GM10248 (cell line): ENCODE measurements around the gene HOXB5.

Source experiments
- CTCF ChIA-PET: fragments of 300-600 bp; sonication (Branson Sonifier 250); formaldehyde crosslinking; extraction: SDS; loops from one replicate; lab custom pipeline; 2021; ENCODE audit warnings: antibody characterized with exemption; lab: Yijun Ruan, JAX
- POLR2A ChIA-PET: fragments of 350-650 bp; sonication (Branson Sonifier 250); formaldehyde crosslinking; extraction: SDS; loops from one replicate; lab custom pipeline; 2020; ENCODE audit warnings: antibody characterized with exemption; lab: Yijun Ruan, JAX
- DNase-seq: peaks from one replicate; pipeline ENCODE4 v3.0.0; 2012; ENCODE audit errors: extremely low spot score
- TF ChIP-seq, protein P1 (sequence below): IDR thresholded peaks from 2 replicates; pipeline ENCODE4 v1.5.1; 2012; ENCODE audit warnings: mild to moderate bottlenecking, low read depth; ENCODE audit errors: extremely low read depth, missing control alignments, control extremely low read depth

The HOXB5 gene

DNA sequence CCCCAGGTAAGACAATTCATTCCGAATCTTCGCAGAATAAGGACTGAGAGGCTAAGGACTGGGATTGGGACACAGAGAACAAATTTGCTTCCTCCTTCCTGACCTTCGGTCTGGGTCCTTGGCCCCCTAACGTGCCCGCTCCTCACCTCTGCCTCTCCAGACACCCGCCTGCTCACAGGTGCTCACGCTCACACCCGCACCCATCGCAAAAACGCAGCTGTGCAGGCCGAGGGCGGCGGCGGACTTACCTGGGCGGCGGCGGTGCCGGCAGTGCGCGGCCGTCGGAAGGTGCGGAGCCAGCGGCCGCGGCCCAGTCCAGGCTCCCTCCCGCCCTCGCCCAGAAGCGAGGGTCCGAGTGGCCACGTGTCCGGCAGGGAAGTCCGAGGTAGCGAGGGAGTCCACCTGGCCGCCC is 39.7 kb upstream of the HOXB5 start:
- TF ChIP-seq, protein P1, sequence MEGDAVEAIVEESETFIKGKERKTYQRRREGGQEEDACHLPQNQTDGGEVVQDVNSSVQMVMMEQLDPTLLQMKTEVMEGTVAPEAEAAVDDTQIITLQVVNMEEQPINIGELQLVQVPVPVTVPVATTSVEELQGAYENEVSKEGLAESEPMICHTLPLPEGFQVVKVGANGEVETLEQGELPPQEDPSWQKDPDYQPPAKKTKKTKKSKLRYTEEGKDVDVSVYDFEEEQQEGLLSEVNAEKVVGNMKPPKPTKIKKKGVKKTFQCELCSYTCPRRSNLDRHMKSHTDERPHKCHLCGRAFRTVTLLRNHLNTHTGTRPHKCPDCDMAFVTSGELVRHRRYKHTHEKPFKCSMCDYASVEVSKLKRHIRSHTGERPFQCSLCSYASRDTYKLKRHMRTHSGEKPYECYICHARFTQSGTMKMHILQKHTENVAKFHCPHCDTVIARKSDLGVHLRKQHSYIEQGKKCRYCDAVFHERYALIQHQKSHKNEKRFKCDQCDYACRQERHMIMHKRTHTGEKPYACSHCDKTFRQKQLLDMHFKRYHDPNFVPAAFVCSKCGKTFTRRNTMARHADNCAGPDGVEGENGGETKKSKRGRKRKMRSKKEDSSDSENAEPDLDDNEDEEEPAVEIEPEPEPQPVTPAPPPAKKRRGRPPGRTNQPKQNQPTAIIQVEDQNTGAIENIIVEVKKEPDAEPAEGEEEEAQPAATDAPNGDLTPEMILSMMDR = no peak
- DNase-seq = no peak
- ChIA-PET CTCF (interaction anchor here (1.5 to 2.0 kb wide), 3 partner anchors 11 to 46 kb away, joined by 6 to 9 read pairs (median 8); no protein-coding TSS in a partner anchor), POLR2A (no interaction called here)

- TF ChIP-seq, protein P1 = no peak
- ChIA-PET CTCF (interaction anchor here (1.0 to 2.0 kb wide), 10 partner anchors 10 to 373 kb away, joined by 3 to 9 read pairs (median 4); partner anchors contain the start of gene HOXB5), POLR2A (no interaction called here)
- no peak for DNase-seq
Measured at GRCh38 chr17:48632579-48633265, 39.1 kb upstream of the HOXB5 start.

DNA sequence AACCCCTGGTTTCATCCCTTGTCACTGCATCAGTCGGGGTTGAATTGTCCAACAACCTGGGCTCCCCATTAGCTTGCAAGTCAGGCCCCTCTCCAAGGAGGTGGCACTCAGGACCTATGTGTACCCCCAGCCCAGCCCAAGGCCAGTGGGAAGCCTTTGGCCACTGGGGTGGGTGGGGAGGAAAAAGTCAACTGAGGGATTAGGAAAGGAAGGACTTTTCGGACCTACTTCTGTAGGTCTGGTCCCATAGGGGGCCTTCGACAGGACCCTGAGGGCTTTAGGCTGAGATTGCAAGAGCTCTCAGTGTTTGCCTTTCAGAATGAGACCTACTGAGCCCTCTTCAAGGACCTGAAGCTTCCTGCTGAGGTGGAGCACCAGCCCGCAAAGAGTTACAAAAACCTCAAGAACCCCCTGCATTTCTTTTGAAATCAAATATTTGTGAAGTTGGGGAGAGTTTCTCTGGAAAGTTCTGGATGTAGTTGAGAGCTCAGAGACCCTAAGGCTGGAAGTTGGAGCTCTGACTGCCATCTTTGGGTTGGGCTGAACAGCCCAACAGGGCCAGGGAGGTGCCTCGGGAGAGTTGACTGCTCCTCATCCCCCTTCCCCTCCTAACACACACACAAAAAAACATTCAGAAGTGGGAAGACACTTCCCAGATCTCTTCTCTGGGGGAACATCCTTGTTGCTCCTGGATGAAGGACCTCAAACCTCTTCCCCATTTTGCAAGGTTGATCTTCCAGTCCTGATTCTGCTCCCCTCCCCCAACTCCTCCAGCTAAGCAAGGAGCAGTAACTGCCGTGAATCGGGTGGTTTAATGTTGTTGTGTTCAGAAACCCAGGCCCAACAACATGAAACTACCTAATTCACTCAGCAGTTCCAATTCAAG is 38.4 kb upstream of the HOXB5 start:
- TF ChIP-seq, protein P1 = no peak
- ChIA-PET CTCF (interaction anchor here (1.0 to 2.0 kb wide), 10 partner anchors 10 to 373 kb away, joined by 3 to 9 read pairs (median 4); partner anchors contain the start of gene HOXB5), POLR2A (no interaction called here)
- no peak for DNase-seq

GRCh38 chr17:48630925-48631692 is 37.5 kb upstream of the HOXB5 start:
- ChIA-PET CTCF (interaction anchor here (1.6 kb wide), 2 partner anchors 32 to 248 kb away, joined by 3 to 6 read pairs; no protein-coding TSS in a partner anchor), POLR2A (no interaction called here)
- DNase-seq = no peak
- TF ChIP-seq, protein P1 = no peak

DNA sequence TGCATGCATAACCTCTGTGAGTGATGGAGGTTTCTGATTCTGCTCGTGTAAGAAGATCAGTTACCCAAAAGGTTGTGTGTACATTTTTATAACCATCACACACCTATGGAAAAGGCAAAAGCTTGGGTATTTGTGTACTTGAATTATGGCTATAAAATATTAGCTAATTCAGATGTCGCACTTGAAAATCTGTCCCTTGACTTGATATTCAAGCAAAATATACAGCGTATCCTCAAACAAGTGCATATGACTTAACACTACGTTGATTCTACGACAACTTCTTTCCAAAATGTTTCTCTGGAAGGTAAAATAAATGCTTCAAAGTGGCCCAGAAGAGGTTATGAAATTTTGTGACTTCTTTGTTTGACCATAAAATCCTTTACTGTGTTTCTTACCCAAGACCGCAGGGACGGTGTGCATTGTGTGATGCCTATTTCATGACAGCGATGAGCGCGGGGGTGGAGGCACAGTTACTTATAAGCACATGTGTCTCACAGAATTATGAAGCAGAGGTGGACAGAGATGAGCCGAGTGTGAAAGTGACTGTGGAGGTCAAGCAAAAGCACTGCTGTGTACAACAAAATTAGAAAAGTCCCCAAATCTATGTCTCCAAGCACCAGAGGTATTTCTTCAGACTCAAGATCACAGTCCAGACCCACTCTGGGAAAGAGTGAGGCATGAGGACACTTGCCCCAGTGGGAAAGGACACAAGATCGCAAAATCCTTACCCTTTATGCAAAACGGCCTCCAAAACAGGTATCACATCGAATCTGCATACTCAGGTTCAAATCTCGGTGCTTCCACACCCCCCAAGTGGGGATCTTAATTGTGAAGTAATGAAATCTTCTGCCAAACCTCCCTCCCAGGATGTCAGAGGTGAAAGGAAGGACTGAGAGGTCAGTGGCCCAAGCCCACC is 36.7 kb upstream of the HOXB5 start:
- TF ChIP-seq, protein P1 = no peak
- ChIA-PET CTCF (interaction anchor here (1.6 to 2.4 kb wide), 4 partner anchors 10 to 174 kb away, joined by 4 to 16 read pairs (median 5); no protein-coding TSS in a partner anchor), POLR2A (no interaction called here)
- DNase-seq = no peak
